SK-N-MC (cell line): ENCODE data around the gene SLC38A11.
"Not testable (repeated sequence)": the region's sequence is repeated elsewhere in the genome, so short reads cannot be mapped to it uniquely, and the experiment has no call there.

Experiments used
- DNase-seq: peaks from one replicate; pipeline ENCODE4 v3.0.0-alpha.2; 2011; ENCODE audit warnings: low read depth, low spot score
- H3K27ac ChIP-seq: fragments of 200-600 bp; sonication (generic); 2 replicates; pipeline ENCODE4 v1.5.1; 2016; ENCODE audit warnings: mixed run types
- H3K36me3 ChIP-seq: fragments of 200-600 bp; sonication (generic); 2 replicates; pipeline ENCODE4 v1.6.1; 2017; ENCODE audit warnings: antibody characterized with exemption, low read length, mixed read lengths; ENCODE audit not compliant: insufficient read depth
- H3K4me3 ChIP-seq: fragments of 200-600 bp; sonication (generic); 2 replicates; pipeline ENCODE4 v1.5.1; 2016
- H3K9ac ChIP-seq: fragments of 200-600 bp; sonication (generic); 2 replicates; pipeline ENCODE4 v1.8.0; 2017; ENCODE audit warnings: mixed run types, mixed read lengths; ENCODE audit not compliant: insufficient read length
- H3K9me3 ChIP-seq: fragments of 200-600 bp; sonication (generic); 2 replicates; pipeline ENCODE4 v1.6.1; 2017; ENCODE audit warnings: low read depth, mild to moderate bottlenecking, antibody characterized with exemption, low read length, moderate library complexity, mixed read lengths
- EZH2 ChIP-seq: fragments of 200-600 bp; sonication (generic); IDR thresholded peaks from one replicate; pipeline ENCODE4 v1.6.1; 2017; ENCODE audit warnings: antibody characterized with exemption
- FOXP2 ChIP-seq: optimal IDR thresholded peaks from 2 replicates; pipeline ENCODE3; 2011; ENCODE audit warnings: mild to moderate bottlenecking, moderate library complexity; ENCODE audit not compliant: insufficient read depth; ENCODE audit errors: extremely low read length, control extremely low read depth
- POLR2AphosphoS5 ChIP-seq: IDR thresholded peaks from 2 replicates; pipeline ENCODE4 v1.6.1; 2012; ENCODE audit warnings: mild to moderate bottlenecking, low read depth, low read length, borderline replicate concordance

The SLC38A11 gene

GRCh38 chr2:164954954-164955701, at the start of gene SLC38A11:
Gene SLC38A11, minus strand, starts transcription at chr2:164955525. Its CDS starts 278 bp downstream, at chr2:164955247.
- TF ChIP-seq EZH2 = no peak
- no peak for TF ChIP-seq FOXP2
- TF ChIP-seq POLR2AphosphoS5 = no peak
- DNase-seq = no peak
- no peak within 1 kb of the TSS for H3K4me3 ChIP-seq
- no peaks in the 10 kb centered on the region for H3K36me3 ChIP-seq
- H3K9me3 ChIP-seq = no peaks in the 10 kb centered on the region
- H3K9ac ChIP-seq = no peak within 1 kb of the TSS
- no peak within 1 kb of the TSS for H3K27ac ChIP-seq

GRCh38 chr2:165003443-165004130, 48.3 kb upstream of the SLC38A11 start:
- no peaks in the 10 kb centered on the region for H3K9me3 ChIP-seq
- no peak overlapping the region for H3K27ac ChIP-seq
- no peak for TF ChIP-seq POLR2AphosphoS5
- no peak for TF ChIP-seq FOXP2
- no peak for TF ChIP-seq EZH2
- DNase-seq = no peak
- H3K9ac ChIP-seq = no peak overlapping the region
- H3K36me3 ChIP-seq = no peaks in the 10 kb centered on the region
- H3K4me3 ChIP-seq = no peak overlapping the region

- no peak for DNase-seq
- H3K4me3 ChIP-seq = no peak overlapping the region
Observed at GRCh38 chr2:165002638-165003037, 47.3 kb upstream of the SLC38A11 start.

GRCh38 chr2:164994664-164995299, 39.5 kb upstream of the SLC38A11 start:
- not testable (repeated sequence) for H3K27ac ChIP-seq, DNase-seq, H3K9me3 ChIP-seq, H3K4me3 ChIP-seq, H3K9ac ChIP-seq, H3K36me3 ChIP-seq

More at GRCh38 chr2:165002638-165003037, 47.3 kb upstream of the SLC38A11 start:
- H3K27ac ChIP-seq = peak overlapping the region; percentile 48; the same call in 1 of the 2 replicates
- no peak overlapping the region for H3K9ac ChIP-seq
- no peaks in the 10 kb centered on the region for H3K9me3 ChIP-seq
- no peak for TF ChIP-seq EZH2
- no peak for TF ChIP-seq POLR2AphosphoS5
- TF ChIP-seq FOXP2 = no peak
- no peaks in the 10 kb centered on the region for H3K36me3 ChIP-seq

- TF ChIP-seq EZH2 (no peak), FOXP2 (no peak), POLR2AphosphoS5 (no peak)
- DNase-seq = no peak
- no peak overlapping the region for H3K27ac ChIP-seq
- no peaks in the 10 kb centered on the region for H3K36me3 ChIP-seq
- H3K9ac ChIP-seq = no peak overlapping the region
- H3K4me3 ChIP-seq = no peak overlapping the region
- H3K9me3 ChIP-seq = no peaks in the 10 kb centered on the region
Observed at GRCh38 chr2:164993287-164994016, 38.1 kb upstream of the SLC38A11 start.

- Histone ChIP-seq H3K4me3 (no peak overlapping the region), H3K27ac (peak overlapping the region; percentile 63; the same call in 1 of the 2 replicates), H3K9ac (no peak overlapping the region), H3K9me3 (no peaks in the 10 kb centered on the region), H3K36me3 (no peaks in the 10 kb centered on the region)
- TF ChIP-seq EZH2 (no peak), FOXP2 (no peak), POLR2AphosphoS5 (no peak)
- DNase-seq = peak; percentile 85
Observed at GRCh38 chr2:164992818-164993217, 37.5 kb upstream of the SLC38A11 start.

- not testable (repeated sequence) for H3K9ac ChIP-seq, H3K9me3 ChIP-seq, H3K4me3 ChIP-seq, DNase-seq, H3K36me3 ChIP-seq
- H3K27ac ChIP-seq = peak overlapping the region; percentile 63; the same call in 1 of the 2 replicates
Observed at GRCh38 chr2:164992093-164992454, 36.7 kb upstream of the SLC38A11 start.

GRCh38 chr2:164991361-164992092, 36.2 kb upstream of the SLC38A11 start:
- not testable (repeated sequence) for H3K9ac ChIP-seq, H3K27ac ChIP-seq, H3K36me3 ChIP-seq, H3K9me3 ChIP-seq, DNase-seq, H3K4me3 ChIP-seq

- not testable (repeated sequence) for DNase-seq, H3K9me3 ChIP-seq, H3K36me3 ChIP-seq, H3K9ac ChIP-seq, H3K27ac ChIP-seq, H3K4me3 ChIP-seq
Observed at GRCh38 chr2:164990953-164991352, 35.6 kb upstream of the SLC38A11 start.

- not testable (repeated sequence) for H3K9ac ChIP-seq, H3K4me3 ChIP-seq, H3K27ac ChIP-seq, H3K36me3 ChIP-seq, H3K9me3 ChIP-seq, DNase-seq
Observed at GRCh38 chr2:164988805-164989204, 33.5 kb upstream of the SLC38A11 start.

- not testable (repeated sequence) for H3K27ac ChIP-seq, H3K9ac ChIP-seq, H3K4me3 ChIP-seq, DNase-seq, H3K36me3 ChIP-seq, H3K9me3 ChIP-seq
Observed at GRCh38 chr2:164986027-164986426, 30.7 kb upstream of the SLC38A11 start.
